Lower leg skin (tissue), 3 donors: Measurements from ENCODE around the gene ISCA1.

Experiments used
- CTCF ChIP-seq, 3 donors: fragments of 450-650 bp; IDR thresholded peaks; one replicate each; pipeline ENCODE4 v1.5.1; 2016; ENCODE audit warnings: antibody characterized with exemption in 3 of 3, mild to moderate bottlenecking in 3 of 3, moderate library complexity in 2 of 3
- POLR2A ChIP-seq, 2 donors: fragments of 450-650 bp; IDR thresholded peaks; one replicate each; pipeline ENCODE4 v1.6.1; 2016 to 2017; ENCODE audit warnings: antibody characterized with exemption in 2 of 2, mild to moderate bottlenecking in 1 of 2, moderate library complexity in 1 of 2

DNA sequence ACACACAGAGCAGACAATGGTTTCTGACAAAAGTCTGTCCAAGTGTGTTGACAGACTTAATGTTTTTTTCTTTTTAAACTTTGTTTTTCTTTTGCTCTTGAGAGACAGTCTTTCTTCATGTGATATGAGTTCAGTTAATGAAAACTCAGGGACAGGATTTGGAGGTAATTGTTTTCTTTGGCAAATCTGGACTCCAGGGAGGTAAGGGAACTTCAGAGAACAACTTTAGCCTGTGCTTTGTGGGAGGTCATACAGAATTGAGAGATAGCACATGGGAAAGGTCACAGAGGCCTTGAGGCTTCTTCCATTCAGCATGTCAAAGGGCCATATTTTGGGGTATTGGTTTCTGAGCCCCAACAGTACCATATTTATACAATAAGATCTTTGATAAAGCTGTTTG is 32.2 kb downstream of the ISCA1 start:
- no peak for TF ChIP-seq POLR2A (IDR thresholded peaks at IDR 0.05)
- TF ChIP-seq CTCF (IDR thresholded peaks at IDR 0.05): no peak
